ENCODE data around the gene LZTS2.

LZTS2 gene

DNA sequence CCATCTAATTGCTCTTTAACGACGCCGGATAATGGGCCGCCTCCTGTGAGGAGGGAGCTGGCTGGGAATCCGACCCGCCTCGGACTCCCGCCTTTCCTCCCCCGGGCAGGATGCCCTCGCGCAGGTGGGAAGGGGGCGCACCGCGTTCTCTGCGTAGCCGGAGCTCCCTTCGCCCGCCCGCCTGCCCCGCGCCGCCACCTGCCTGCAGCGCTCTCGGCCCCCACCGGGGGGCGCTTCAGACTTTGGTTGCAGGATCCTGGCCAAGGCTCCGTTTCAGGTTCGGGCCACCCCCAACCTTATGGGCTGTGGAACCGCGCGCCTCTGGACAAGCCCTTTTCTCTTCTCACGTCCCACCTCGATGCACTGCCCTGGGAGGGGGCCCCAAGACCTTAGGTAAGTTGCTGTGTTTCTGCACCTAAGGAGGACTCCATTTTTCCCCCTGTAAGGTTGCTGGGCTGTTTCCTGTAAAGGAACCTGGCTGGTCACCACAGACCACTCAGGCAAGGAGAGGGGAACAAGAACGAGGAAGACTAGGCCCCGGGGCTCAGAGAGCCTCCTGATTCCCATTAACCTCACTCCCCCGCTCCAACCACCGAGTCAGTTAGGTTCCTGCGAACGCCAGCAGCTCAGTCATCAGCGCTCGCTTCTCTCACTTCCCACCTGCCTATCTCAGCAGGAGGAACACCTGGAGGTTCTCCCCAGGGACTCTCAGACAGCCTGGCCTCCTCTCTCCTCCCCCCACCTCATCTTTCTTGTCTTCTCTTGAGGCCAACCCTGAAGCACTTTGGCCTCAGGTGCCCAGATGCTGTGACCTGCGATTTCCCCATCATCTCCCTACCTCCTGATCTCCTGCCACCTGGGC, 50.8 kb downstream of the LZTS2 start:
- DNase-seq (ENCODE audit: low read depth in 2 of 2), result peak in 1 of 2 donors; percentile 45

DNA sequence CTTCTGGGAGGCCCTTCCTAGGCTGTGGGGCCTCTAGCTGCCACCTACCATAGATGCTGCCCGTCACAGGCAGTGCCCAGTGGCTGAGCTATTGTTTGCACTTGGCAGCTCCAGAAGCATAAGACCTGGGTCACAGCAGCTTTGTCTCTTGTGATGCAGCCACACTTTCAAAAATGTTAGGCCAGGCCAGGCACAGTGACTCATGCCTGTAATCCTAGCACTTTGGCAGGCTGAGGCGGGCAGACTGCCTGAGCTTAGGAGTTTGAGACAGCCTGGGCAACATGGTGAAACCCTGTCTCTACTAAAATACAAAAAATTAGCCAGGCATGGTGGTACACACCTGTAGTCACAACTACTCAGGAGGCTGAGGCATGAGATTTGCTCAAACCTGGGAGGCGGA, 52.7 kb downstream of the LZTS2 start:
- DNase-seq (ENCODE audit: low read depth in 2 of 2), result no peak

GRCh38 chr10:101053516-101053915, 53.9 kb downstream of the LZTS2 start:
- no peak for DNase-seq (ENCODE audit: low read depth in 2 of 2)

GRCh38 chr10:101054351-101054750, 54.7 kb downstream of the LZTS2 start:
- DNase-seq (ENCODE audit: low read depth in 2 of 2), result no peak

GRCh38 chr10:101054876-101055275, 55.3 kb downstream of the LZTS2 start:
- DNase-seq (ENCODE audit: low read depth in 2 of 2), result no peak

DNA sequence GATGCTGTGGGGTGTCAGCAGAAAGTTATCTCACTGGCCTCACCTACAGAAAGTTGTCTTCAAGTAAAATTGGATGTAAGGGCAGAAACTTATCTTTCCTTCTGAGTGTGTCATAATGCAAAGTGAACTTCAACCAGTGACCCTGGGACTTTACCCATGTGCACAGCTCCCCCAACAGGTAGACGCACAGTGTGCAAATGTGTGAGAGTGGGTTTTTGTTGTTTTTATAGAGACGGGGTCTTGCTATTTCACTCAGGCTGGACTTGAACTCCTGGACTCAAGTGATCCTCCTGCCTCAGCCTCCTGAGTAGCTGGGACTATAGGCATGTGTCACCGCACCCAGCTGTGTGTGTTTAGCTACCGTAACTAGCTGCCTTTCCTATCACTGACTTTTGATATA, 55.8 kb downstream of the LZTS2 start:
- DNase-seq (ENCODE audit: low read depth in 2 of 2), result no peak

DNA sequence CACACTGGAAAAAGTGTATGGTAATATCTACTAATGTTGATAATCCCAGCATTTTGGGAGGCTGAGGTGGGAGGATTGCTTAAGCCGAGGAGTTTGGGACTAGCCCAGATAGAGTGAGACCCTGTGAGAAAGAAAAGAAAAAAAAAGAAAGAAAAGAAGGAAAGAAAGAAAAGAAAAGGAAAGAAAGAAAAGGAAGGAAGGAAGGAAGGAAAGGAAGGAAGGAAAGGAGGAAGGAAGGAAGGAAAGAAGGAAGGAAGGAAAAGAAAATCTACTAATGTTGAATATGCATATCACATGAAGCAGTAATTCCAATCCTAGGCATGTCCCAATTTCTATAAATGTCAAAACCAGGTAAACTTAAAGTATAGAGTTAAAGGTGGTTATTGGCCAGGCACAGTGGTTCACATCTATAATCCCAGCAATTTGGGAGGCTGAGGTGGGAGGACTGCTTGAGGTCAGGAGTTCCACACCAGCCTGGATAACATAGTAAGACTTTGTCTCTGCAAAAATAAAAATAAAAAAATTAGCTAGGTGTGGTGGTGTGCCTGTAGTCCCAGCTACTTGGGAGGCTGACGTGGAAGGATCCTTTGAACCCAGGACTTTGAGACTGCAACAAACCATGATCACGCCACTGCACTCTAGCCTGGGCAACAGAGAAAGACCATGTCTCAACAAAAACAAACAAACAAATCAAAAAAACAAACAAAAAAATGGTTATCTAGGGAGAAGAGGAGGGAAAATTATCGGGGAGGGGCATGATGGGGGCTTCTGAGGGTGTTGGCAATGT, 57.0 kb downstream of the LZTS2 start:
- no peak for DNase-seq (ENCODE audit: low read depth in 2 of 2)

Data from stimulated activated CD8-positive, alpha-beta memory T cell treated with anti-CD3 and anti-CD28 coated beads, Interleukin-15, amount 100 ng/mL, for 4 hours (primary cell).